GM04504 (cell line): ENCODE results near the gene NUAK1.
A peak's percentile ranks its signal among the peaks of the same experiment; 100 is the strongest.
"Not testable (repeated sequence)": the region's sequence is repeated elsewhere in the genome, so short reads cannot be mapped to it uniquely, and the experiment has no call there.

Source experiments
- DNase-seq: peaks from one replicate; pipeline ENCODE4 v3.0.0-alpha.2; 2012; ENCODE audit warnings: low read depth

Gene NUAK1

DNA sequence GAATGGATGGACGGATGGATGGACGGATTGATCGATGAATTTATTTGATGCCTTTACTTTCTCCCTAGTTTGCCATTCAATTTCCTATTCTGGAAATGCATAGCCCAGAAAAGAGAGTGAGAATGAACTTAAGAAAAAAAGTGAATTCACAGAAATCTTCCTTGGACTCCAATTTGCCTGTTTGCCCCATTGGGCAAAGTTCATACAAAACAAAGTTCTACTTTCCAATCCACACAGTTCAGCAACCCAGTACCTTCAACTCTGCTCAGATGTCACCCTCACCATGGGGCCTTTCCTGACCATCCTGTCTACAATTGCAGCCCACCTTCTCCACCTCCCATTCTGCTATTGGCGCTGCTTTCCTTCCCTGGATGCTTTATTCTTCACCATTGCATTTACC, 8.2 kb upstream of the NUAK1 start:
- DNase-seq = no peak

- no peak for DNase-seq
Observed at GRCh38 chr12:106145539-106146447, 7.0 kb upstream of the NUAK1 start.

GRCh38 chr12:106144847-106145246, 6.1 kb upstream of the NUAK1 start:
- no peak for DNase-seq

DNA sequence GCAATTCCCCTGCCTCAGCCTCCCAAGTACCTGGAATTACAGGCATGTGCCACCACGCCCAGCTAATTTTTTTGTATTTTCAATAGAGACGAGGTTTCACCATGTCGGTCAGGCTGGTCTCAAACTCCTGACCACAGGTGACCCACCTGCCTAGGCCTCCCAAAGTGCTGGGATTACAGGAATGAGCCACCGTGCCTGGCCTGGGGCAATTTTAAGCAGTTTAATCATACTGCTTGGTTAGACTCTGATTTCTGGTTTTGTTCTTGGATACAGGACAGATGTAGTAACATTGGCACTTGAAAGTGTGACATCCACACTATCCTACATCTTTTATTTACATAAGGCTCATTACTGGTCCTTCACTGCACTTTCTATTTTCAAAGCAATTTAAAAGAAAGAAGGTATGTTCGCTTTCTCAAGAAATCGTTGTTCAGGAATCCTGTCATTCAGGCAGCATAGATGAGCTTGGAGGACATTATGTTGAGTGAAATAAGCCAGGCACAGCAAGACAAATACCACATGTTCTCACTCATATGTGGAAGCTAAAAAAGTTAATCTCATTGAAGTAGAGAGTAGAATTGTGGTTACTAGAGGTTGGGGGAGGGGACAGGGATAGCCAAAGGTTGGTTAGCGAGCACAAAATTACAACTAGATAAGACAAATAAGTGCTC, 4.0 kb upstream of the NUAK1 start:
- DNase-seq = no peak

GRCh38 chr12:106141920-106142319, 3.2 kb upstream of the NUAK1 start:
- DNase-seq = not testable (repeated sequence)

DNA sequence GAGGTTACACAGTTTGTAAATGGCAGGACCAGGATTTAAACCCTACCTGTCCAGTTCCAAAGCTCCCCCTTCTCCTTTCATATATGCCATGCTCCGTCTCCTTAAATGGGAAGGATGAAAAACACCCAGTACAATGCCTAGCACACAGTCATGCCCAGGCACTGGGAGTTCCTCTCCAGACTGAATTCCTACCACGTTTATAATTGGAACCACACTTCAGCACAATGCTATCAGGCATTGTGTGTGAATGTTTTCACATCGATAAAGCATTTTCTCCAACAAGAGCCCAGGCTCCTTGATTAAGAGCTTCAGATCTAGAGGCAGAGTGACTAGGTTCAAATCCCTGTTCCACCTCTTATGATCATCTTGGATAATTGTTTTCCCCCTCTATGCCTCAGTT, 2.7 kb upstream of the NUAK1 start:
- DNase-seq = no peak

GRCh38 chr12:106141003-106141402, 2.2 kb upstream of the NUAK1 start:
- DNase-seq = no peak

- DNase-seq = no peak
Observed at GRCh38 chr12:106140223-106140986, 1.7 kb upstream of the NUAK1 start.

DNA sequence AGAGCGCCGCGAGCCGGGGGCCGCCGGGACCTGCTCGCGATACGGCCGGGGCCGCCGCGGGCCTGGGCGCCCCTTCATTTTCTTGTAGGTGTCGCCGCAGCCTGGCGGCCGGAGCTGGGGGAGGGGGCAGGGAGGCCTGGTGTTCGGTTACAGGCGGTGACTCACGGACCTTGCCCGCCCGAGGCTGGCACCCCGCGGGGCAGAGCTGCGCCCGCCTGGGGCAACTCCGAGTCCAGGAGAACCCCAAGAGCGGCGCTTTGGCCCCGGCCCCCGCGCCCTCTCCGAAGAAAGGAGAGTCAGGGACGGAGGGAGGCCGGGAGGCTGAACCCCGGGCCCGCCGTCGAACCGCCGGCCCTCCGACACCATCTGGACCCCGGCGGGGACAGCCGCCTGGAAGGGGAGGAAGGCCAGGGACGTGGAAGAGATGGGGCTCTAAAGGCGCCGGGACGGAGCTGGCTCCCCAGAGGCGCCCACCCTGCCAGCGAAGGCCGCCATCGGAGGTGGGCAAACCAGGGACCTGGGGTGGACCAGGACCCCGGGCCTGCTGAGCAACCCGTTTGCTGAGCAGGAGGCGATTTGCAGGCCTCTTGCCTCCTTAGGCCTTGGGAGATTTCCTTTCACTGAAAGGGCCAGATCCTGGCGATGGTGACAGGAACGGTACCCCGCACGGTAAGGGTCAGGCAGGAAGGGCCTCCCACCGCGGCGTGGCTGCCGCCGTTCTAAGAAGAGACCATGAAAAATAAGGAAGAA, 843 bp upstream of the NUAK1 start:
- peak; percentile 55 for DNase-seq

GRCh38 chr12:106138357-106138632, 459 bp downstream of the NUAK1 start:
- DNase-seq = no peak

DNA sequence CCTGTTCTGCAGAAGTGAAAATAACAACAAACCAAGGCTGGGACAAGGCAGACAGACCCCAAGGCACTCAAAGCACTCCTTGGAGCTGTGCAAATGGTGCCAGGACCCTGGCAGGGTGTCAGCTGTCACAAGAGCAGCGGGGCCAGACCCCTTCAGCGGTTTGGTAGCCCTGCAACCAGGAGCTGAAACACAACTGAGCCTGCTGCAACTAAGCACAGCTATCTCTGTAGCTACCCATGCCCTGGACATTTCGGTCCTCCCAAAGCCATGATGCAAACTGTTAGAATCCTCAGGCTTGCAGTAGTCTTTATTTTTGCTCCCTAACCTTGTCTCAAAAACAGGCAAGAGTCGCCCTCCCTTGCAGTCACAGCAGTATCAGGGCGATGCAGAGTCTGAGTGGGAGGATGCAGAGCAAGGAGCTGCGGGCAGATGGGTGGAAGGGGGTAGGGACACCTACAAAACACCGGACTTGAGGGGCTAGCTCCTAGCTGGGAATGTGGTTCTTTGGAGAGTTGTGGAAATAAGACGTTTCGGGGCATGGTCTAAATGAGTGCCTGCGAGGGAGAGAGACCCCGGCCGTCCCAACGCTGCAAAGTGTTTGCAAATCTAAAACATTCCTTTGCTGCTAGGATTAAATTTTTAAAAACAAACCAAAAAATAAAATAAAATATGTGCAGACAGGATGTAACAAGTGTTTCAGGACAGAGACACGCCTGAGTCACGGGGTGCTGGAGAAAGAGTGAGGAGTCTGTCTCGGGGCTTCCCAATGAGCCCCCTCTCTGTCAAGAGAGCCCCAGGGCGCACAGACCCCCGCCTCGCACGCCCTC, 1.0 kb downstream of the NUAK1 start:
- DNase-seq = no peak

DNA sequence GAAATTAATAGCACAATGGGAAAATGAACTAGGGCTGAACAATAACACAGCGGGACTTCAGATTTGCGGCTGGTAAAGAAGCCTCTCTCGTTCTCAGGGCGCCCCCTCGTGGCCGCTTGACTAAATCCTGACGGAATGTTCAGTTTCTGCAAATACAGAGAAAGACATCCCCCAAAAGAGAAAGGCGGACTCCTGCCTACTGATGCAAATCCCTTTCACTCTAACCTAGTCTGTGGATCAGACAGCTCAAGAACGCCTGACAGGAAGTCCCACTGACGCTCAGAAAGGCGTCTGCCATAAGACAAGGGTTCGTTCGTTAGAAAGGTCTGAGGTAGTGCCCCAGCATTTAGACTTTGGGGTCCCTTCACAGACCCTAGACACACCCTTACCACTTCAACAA, 2.5 kb downstream of the NUAK1 start:
- peak; percentile 77 for DNase-seq

DNA sequence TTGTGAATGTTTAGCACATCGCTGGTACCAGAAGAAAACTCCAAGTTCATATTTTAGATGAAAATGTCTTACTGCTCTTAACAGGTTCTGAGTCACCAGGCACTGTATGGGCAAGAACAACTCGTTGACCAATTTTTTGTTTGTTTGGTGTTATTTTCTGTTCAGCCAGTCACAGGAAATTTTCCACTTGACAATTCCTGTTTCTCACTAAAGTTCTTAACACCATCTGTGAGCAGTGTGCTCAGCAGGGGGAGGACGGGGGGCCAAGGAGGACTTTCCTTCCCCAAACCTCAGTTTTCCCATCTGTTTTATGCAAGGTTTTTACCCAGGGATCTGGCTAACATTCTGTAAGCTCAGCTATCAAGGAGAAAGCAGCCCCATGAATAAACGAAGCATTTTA, 3.0 kb downstream of the NUAK1 start:
- no peak for DNase-seq

- DNase-seq = no peak
Observed at GRCh38 chr12:106135075-106135474, 3.7 kb downstream of the NUAK1 start.

GRCh38 chr12:106134294-106134949, 4.3 kb downstream of the NUAK1 start:
- no peak for DNase-seq

- DNase-seq = no peak
Observed at GRCh38 chr12:106133136-106134087, 5.3 kb downstream of the NUAK1 start.

DNA sequence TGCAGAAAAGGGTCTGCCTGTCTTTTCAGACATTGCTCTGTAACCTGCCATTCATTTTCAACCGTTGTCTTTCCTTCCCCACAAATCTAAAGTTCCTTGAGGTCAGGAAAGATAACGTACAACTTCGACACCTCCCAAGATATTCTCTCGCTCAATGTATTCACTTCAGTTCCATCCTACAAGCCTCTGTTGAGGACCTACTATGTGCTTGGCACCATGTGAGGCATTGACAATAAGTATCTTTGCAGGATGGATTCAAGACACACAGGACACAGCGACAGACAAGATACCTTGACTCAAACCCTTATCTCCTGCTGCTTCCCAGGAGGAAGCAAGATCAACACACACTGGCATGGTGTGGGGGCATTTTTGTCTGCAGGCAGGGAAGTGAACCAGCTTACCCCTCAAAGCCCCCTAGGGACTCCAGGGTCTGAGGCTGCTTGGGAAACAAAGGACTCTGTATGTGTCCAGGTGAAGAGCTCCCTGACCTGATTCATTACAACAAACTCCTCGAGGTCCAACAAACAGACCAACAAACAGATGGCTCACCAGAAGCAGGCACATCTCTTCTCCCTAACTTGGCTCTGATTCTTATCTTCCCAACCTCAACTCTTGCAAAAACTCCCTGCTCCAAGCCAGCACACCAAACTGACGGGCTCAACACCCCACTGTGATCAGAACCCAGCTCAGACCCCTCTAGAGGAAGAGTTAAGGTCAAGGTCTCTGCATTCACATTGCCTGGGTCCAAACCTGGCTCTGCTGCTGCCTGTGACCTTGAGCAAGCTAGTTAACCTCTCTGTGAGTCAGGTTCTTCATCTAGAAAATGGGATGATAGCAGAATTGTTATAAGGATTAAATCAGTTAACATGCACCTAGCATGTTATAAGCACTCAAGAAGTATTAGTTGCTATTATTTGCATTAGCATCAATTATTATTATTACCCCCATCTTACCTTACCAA, 6.3 kb downstream of the NUAK1 start:
- DNase-seq = no peak

DNA sequence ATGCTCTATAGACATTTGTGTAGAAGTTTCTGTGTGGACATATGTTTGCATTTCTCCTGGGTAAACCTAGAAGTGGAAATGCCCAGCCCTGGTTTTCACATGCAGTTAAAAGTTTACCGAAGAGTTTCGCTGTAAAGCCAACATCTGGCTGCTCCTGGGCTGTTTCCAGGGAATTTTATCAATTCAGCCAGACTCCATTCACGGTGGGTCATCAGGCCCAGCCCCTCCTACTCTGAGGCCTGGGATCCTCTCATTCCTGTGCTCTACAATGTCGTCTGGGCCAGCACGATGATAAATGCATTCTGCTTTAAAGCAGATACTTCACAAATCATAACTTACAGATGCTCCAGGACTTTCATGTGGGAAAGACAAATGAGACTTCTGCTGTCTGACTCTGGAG, 7.1 kb downstream of the NUAK1 start:
- no peak for DNase-seq
